Liver (tissue), 9 donors: Measurements from ENCODE around the gene RPH3AL. TPM values are rescaled to one million over a fixed set of nuclear protein-coding genes. Genes with fewer than 3 reads are reported as not detected.

Source experiments
- DNase-seq: peaks from one replicate; pipeline ENCODE4 v3.0.0-alpha.2; 2017; ENCODE audit warnings: low spot score
- H3K27ac ChIP-seq, 2 donors: one replicate each; pipeline ENCODE4 v1.7.0; 2013; ENCODE audit warnings: inconsistent platforms in 2 of 2, low read length in 2 of 2, control low read depth in 1 of 2, low read depth in 1 of 2, mild to moderate bottlenecking in 1 of 2
- H3K27me3 ChIP-seq, 4 donors: one replicate each; pipeline versions ENCODE4 v1.6.1 to v1.7.0; 2013; ENCODE audit warnings: low read length in 3 of 4, inconsistent platforms in 1 of 4, mild to moderate bottlenecking in 1 of 4, moderate library complexity in 1 of 4; ENCODE audit not compliant: control insufficient read depth in 4 of 4, insufficient read depth in 4 of 4
- H3K36me3 ChIP-seq, 4 donors: one replicate each; pipeline versions ENCODE4 v1.6.1 to v1.7.0; 2013; ENCODE audit warnings: low read length in 3 of 4, mild to moderate bottlenecking in 3 of 4, low read depth in 1 of 4, moderate library complexity in 1 of 4; ENCODE audit not compliant: control insufficient read depth in 4 of 4, insufficient read depth in 3 of 4
- H3K4me1 ChIP-seq, 4 donors: one replicate each; pipeline versions ENCODE4 v1.6.1 to v1.7.0; 2013; ENCODE audit warnings: low read length in 3 of 4, mild to moderate bottlenecking in 3 of 4, moderate library complexity in 1 of 4; ENCODE audit not compliant: control insufficient read depth in 4 of 4, insufficient read depth in 4 of 4
- H3K4me3 ChIP-seq, 3 donors: one replicate each; pipeline versions ENCODE4 v1.6.1 to v1.7.0; 2013; ENCODE audit warnings: low read length in 3 of 3, control low read depth in 1 of 3, low read depth in 1 of 3, mild to moderate bottlenecking in 1 of 3
- H3K9ac ChIP-seq, 2 donors: one replicate each; pipeline ENCODE4 v1.7.0; 2013; ENCODE audit warnings: low read length in 2 of 2, mild to moderate bottlenecking in 2 of 2, moderate library complexity in 2 of 2, control low read depth in 1 of 2, low read depth in 1 of 2
- H3K9me3 ChIP-seq, 4 donors: one replicate each; pipeline versions ENCODE4 v1.6.1 to v1.7.0; 2013; ENCODE audit warnings: low read length in 3 of 4; ENCODE audit not compliant: control insufficient read depth in 4 of 4
- ATF3 ChIP-seq: IDR thresholded peaks from 2 replicates; pipeline ENCODE4 v1.6.1; 2016; ENCODE audit warnings: antibody characterized with exemption
- CTCF ChIP-seq: fragments of 150-350 bp; IDR thresholded peaks from 2 replicates; pipeline ENCODE4 v1.5.1; 2017; ENCODE audit warnings: improper control_type of control experiment, low read depth, low read length; ENCODE audit not compliant: missing input control
- EGR1 ChIP-seq, 2 donors: IDR thresholded peaks; 2 replicates each; pipeline ENCODE4 v1.6.1; 2016 to 2018; ENCODE audit warnings: antibody characterized with exemption in 2 of 2, low read depth in 2 of 2
- FOXA1 ChIP-seq: IDR thresholded peaks from 2 replicates; pipeline ENCODE4 v1.6.1; 2016; ENCODE audit warnings: antibody characterized with exemption
- FOXA2 ChIP-seq: IDR thresholded peaks from 2 replicates; pipeline ENCODE4 v1.6.1; 2016; ENCODE audit warnings: antibody characterized with exemption
- GABPA ChIP-seq, 2 donors: IDR thresholded peaks in 1 of 2; conservative IDR thresholded peaks in 1 of 2; 2 replicates each; pipeline ENCODE4 v1.6.1; 2016; ENCODE audit warnings: antibody characterized with exemption in 2 of 2, mild to moderate bottlenecking in 1 of 2, moderate library complexity in 1 of 2
- HNF4A ChIP-seq, 2 donors: conservative IDR thresholded peaks; 2 replicates each; pipeline ENCODE4 v1.6.1; 2016; ENCODE audit warnings: antibody characterized with exemption in 2 of 2, mild to moderate bottlenecking in 2 of 2
- HNF4G ChIP-seq: IDR thresholded peaks from 2 replicates; pipeline ENCODE4 v1.6.1; 2016; ENCODE audit warnings: antibody characterized with exemption
- JUND ChIP-seq, 2 donors: IDR thresholded peaks; 2 replicates each; pipeline ENCODE4 v1.6.1; 2016; ENCODE audit warnings: antibody characterized with exemption in 2 of 2
- MAX ChIP-seq: IDR thresholded peaks from 2 replicates; pipeline ENCODE4 v1.6.1; 2016; ENCODE audit warnings: antibody characterized with exemption
- NR2F2 ChIP-seq: IDR thresholded peaks from 2 replicates; pipeline ENCODE4 v1.6.1; 2016; ENCODE audit warnings: antibody characterized with exemption
- REST ChIP-seq: IDR thresholded peaks from 2 replicates; pipeline ENCODE4 v1.6.1; 2016; ENCODE audit warnings: antibody characterized with exemption, mild to moderate bottlenecking
- RXRA ChIP-seq, 2 donors: IDR thresholded peaks; 2 replicates each; pipeline ENCODE4 v1.6.1; 2017 to 2018; ENCODE audit warnings: antibody characterized with exemption in 2 of 2, mild to moderate bottlenecking in 1 of 2
- SP1 ChIP-seq: IDR thresholded peaks from 2 replicates; pipeline ENCODE4 v1.6.1; 2018; ENCODE audit warnings: antibody characterized with exemption, mild to moderate bottlenecking
- TAF1 ChIP-seq: conservative IDR thresholded peaks from 2 replicates; pipeline ENCODE4 v1.6.1; 2016; ENCODE audit warnings: antibody characterized with exemption, mild to moderate bottlenecking
- YY1 ChIP-seq: IDR thresholded peaks from 2 replicates; pipeline ENCODE4 v1.6.1; 2016; ENCODE audit warnings: antibody characterized with exemption, mild to moderate bottlenecking
- ZBTB33 ChIP-seq: IDR thresholded peaks from 2 replicates; pipeline ENCODE4 v1.6.1; 2016; ENCODE audit warnings: antibody characterized with exemption
- WGBS: extraction: QIAGEN DNeasy Blood & Tissue Kit; methylation state at CpG from one replicate; pipeline ENCODE4 v1.1.7; 2013; 5-methylcytosine and 5-hydroxymethylcytosine counted together
- polyA plus RNA-seq, 2 donors: library from polyadenylated mRNA; stranded (reverse) in 1 of 2; unstranded in 1 of 2; fragments of 200-250 nt in 1 of 2; fragments of >200 nt in 1 of 2; fragmentation: Nextera tagmentation in 1 of 2; extraction: Ambion mirVana in 1 of 2; gene quantifications; one replicate each; pipeline versions ENCODE4 v1.2.1 to v1.2.3, GENCODE V29; 2013 to 2015
- total RNA-seq, 2 donors: library from RNA; depleted of rRNA; stranded (reverse); fragments of >200 nt; gene quantifications; one replicate each; pipeline ENCODE4 v1.2.3, GENCODE V29; 2014
- donor health status: healthy.
- donor health status: healthy.
- donor health status: healthy.
- donor health status: healthy.
- donor health status: healthy.

Gene RPH3AL
- total and polyA plus RNA-seq, 4 donors: 8.5 to 52.5 (median 13.9) TPM

- WGBS: 95% methylated on average over 21 of the region's 21 CpGs
- no peak for DNase-seq
- Histone ChIP-seq H3K36me3 (peaks cover 0 to 12% (median 4%) of the 10 kb centered on the region in 4 donors), H3K4me3 (no peak overlapping the region), H3K27ac (no peak overlapping the region), H3K27me3 (no peaks in the 10 kb centered on the region), H3K9ac (no peak overlapping the region), H3K4me1 (peaks cover 0 to 1% (median 0%) of the 10 kb centered on the region in 4 donors), H3K9me3 (no peaks in the 10 kb centered on the region)
- TF ChIP-seq ZBTB33 (no peak), HNF4A (conservative IDR thresholded peaks at IDR 0.05) (no peak), EGR1 (IDR thresholded peaks at IDR 0.05; ENCODE audit: low read depth in 2 of 2) (no peak), TAF1 (no peak), JUND (IDR thresholded peaks at IDR 0.05) (no peak), ATF3 (no peak), MAX (no peak), RXRA (IDR thresholded peaks at IDR 0.05) (no peak), HNF4G (no peak), GABPA (IDR thresholded peaks at IDR 0.05 in 1 of 2, conservative IDR thresholded peaks at IDR 0.05 in 1 of 2) (no peak), YY1 (no peak), REST (no peak), SP1 (no peak), FOXA1 (no peak), NR2F2 (no peak)
Observed at GRCh38 chr17:326010-326621, 26.5 kb downstream of the RPH3AL start.

GRCh38 chr17:325270-326009, 27.2 kb downstream of the RPH3AL start:
- Histone ChIP-seq H3K9me3 (no peaks in the 10 kb centered on the region), H3K4me3 (no peak overlapping the region), H3K4me1 (no peaks in the 10 kb centered on the region), H3K27ac (no peak overlapping the region), H3K27me3 (no peaks in the 10 kb centered on the region), H3K9ac (no peak overlapping the region), H3K36me3 (peaks cover 0 to 12% (median 4%) of the 10 kb centered on the region in 4 donors)
- TF ChIP-seq SP1 (no peak), CTCF (no peak), MAX (no peak), FOXA2 (no peak), HNF4A (conservative IDR thresholded peaks at IDR 0.05) (no peak), EGR1 (IDR thresholded peaks at IDR 0.05; ENCODE audit: low read depth in 2 of 2) (no peak), JUND (IDR thresholded peaks at IDR 0.05) (no peak), TAF1 (no peak), ATF3 (no peak)
- DNase-seq: no peak
- 98% methylated on average over 13 of the region's 13 CpGs for WGBS
